Right atrium auricular region (tissue), 2 donors: Measurements from ENCODE around the gene STK10. TPM values are rescaled to one million over a fixed set of nuclear protein-coding genes. Genes with fewer than 3 reads are reported as not detected.

Experiments used
- DNase-seq: peaks from one replicate; pipeline ENCODE4 v3.0.0-alpha.2; 2019; ENCODE audit warnings: low spot score
- H3K27ac ChIP-seq, 2 donors: fragments of 200-600 bp; sonication (generic); 1 replicate in 1 of 2; 2 replicates in 1 of 2; pipeline ENCODE4 v1.5.1; 2016 to 2019
- H3K27me3 ChIP-seq, 2 donors: fragments of 200-600 bp; sonication (generic); one replicate each; pipeline versions ENCODE4 v1.5.1 to v1.6.0; 2017 to 2019
- H3K36me3 ChIP-seq: fragments of 200-600 bp; sonication (generic); one replicate; pipeline ENCODE4 v1.5.1; 2016
- H3K4me1 ChIP-seq, 2 donors: fragments of 200-600 bp; sonication (generic); one replicate each; pipeline versions ENCODE4 v1.5.1 to v1.6.0; 2017 to 2019
- H3K4me3 ChIP-seq, 2 donors: fragments of 200-600 bp; sonication (generic); 1 replicate in 1 of 2; 2 replicates in 1 of 2; pipeline ENCODE4 v1.5.1; 2017 to 2019; ENCODE audit warnings: mild to moderate bottlenecking in 1 of 2, moderate library complexity in 1 of 2
- H3K9me3 ChIP-seq, 2 donors: fragments of 200-600 bp; sonication (generic); one replicate each; pipeline ENCODE4 v1.5.1; 2019
- CTCF ChIP-seq, 2 donors: fragments of 200-600 bp; sonication (generic); IDR thresholded peaks; one replicate each; pipeline ENCODE4 v1.5.1; 2019; ENCODE audit warnings: antibody characterized with exemption in 2 of 2
- total RNA-seq, 2 donors: library from RNA; depleted of rRNA; stranded (reverse); fragments of >200 nt; gene quantifications; one replicate each; pipeline ENCODE4 v1.1.0, GENCODE V29; 2016

STK10 gene
- total RNA-seq, 2 donors from 2014 or later: 6.9 to 10.8 TPM

DNA sequence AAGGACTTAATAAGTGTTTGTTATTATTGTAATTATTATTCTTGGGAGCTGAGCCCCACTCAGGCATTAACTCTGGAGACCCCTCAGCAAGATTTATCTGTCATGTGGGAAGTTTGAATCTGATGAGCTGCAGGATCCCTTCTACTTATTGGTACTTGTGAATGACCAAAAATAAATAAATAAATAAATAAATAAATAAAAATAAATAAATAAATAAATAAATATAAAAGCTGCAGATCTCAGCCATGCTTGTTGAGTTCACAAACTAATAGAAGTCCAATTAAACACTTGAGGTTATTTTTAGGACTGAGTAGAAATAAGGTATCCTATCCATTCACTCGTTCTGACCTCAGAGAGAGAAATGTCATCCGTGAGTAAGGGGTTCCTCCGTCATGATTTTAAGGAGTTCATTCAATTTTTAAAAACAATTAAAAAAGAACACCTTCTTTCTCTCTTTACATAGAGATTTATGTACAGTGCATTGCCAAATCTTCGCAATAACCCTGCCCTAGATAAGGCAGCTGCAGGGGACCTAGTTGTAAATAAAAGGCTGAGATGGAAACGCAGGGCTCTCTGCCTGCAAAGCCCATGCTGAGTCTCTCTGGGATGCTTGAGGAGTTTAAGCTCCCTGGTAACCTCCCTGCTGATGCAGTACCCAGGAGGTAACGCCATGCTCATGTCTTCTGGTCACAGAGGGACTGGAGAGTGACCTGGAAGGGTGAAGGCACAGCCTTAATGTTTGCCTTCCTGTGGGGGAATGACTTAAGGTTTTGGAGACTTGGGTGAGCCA is 7.2 kb upstream of the STK10 start:
- no peaks in the 10 kb centered on the region for H3K9me3 ChIP-seq
- DNase-seq: no peak
- no peak overlapping the region for H3K27ac ChIP-seq
- H3K4me1 ChIP-seq: no peaks in the 10 kb centered on the region
- H3K27me3 ChIP-seq: no peaks in the 10 kb centered on the region
- TF ChIP-seq CTCF (IDR thresholded peaks at IDR 0.05): no peak
- no peaks in the 10 kb centered on the region for H3K36me3 ChIP-seq
- H3K4me3 ChIP-seq: no peak overlapping the region

DNA sequence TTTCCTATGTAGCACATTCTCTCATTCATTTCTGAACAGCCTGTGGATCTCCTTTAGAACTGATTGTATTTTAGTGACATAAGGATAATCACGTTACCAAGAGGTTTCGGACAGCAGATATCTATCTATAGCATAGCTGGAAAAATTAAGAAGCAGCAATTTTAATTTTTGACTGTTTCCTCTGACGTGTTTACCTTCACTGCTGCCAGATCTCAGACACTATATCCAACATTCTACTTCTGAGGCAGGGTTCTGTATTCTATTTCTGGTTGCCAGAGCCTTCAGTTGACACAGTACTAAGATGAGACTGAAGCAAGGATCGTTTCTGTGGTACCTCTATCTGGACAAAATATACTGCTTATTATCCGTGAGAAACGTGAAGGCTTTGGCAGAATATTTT is 5.8 kb upstream of the STK10 start, which contains the start of gene EFCAB9:
Gene EFCAB9 (plus strand): TSS at position 301 of the 400 bp plus-strand sequence. CDS start 1 bp downstream, at position 302.
- no peak within 1 kb of the TSS for H3K4me3 ChIP-seq
- DNase-seq: no peak
- no peak within 1 kb of the TSS for H3K27ac ChIP-seq
- H3K36me3 ChIP-seq: no peaks in the 10 kb centered on the region
- no peaks in the 10 kb centered on the region for H3K9me3 ChIP-seq
- H3K4me1 ChIP-seq: peaks cover 0 to 8% of the 10 kb centered on the region in 2 donors
- H3K27me3 ChIP-seq: no peaks in the 10 kb centered on the region
- TF ChIP-seq CTCF (IDR thresholded peaks at IDR 0.05): no peak

DNA sequence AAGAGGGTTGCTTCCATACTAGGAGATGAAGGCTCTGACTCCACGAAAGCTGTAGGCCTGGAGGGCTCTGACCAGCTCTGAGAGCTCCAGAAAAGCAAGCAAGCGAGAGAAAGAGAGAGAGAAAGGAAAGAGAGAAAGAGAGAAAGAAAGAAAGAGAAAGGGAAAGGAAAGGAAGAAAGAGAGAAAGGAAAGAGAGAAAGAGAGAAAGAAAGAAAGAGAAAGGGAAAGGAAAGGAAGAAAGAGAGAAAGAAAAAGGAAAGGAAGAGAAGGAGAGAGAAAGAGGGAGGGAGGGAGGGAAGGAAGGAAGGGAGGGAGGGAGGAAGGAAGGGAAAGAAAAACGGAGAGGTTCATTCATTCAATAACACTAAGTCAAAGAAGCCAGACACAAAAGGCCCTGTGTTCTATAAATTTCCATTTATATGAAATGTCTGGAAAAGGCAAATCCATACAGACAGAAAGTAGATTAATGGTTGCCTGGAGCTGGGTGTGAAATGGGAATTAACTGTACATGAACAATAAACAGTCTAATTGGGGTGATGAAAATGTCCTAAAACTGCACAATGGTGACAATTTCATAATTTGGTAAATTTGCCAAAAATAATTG is 1.8 kb upstream of the STK10 start:
- Histone ChIP-seq H3K9me3 (no peaks in the 10 kb centered on the region), H3K4me3 (no peak overlapping the region), H3K4me1 (peaks cover 0 to 29% of the 10 kb centered on the region in 2 donors), H3K27ac (no peak overlapping the region), H3K36me3 (no peaks in the 10 kb centered on the region), H3K27me3 (no peaks in the 10 kb centered on the region)
- TF ChIP-seq CTCF (IDR thresholded peaks at IDR 0.05): no peak
- no peak for DNase-seq

- TF ChIP-seq CTCF (IDR thresholded peaks at IDR 0.05): no peak
- Histone ChIP-seq H3K36me3 (no peaks in the 10 kb centered on the region), H3K27ac (peak overlapping the region; percentile 89 to 93), H3K9me3 (no peaks in the 10 kb centered on the region), H3K4me3 (peak overlapping the region in 1 of 2 donors; percentile 77), H3K27me3 (no peaks in the 10 kb centered on the region), H3K4me1 (peaks cover 0 to 29% of the 10 kb centered on the region in 2 donors)
- no peak for DNase-seq
These were observed 1.1 kb upstream of the STK10 start for GRCh38 chr5:172188893-172189692.

GRCh38 chr5:172187118-172188032 is 649 bp downstream of the STK10 start:
- peak; percentile 77 for DNase-seq
- Histone ChIP-seq H3K27ac (peak overlapping the region; percentile 89 to 93), H3K36me3 (no peaks in the 10 kb centered on the region), H3K4me1 (peaks cover 0 to 29% of the 10 kb centered on the region in 2 donors), H3K9me3 (no peaks in the 10 kb centered on the region), H3K4me3 (peak overlapping the region; percentile 77 to 82), H3K27me3 (no peaks in the 10 kb centered on the region)
- TF ChIP-seq CTCF (IDR thresholded peaks at IDR 0.05): no peak
